Measurements from ENCODE around the gene PPP2CA. TPM values are rescaled to one million over a fixed set of nuclear protein-coding genes. Genes with fewer than 3 reads are reported as not detected.

The PPP2CA gene
- total RNA-seq, 1 experiment from 2014 or later, result 178 TPM

- H3K36me3 Mint-ChIP-seq, result peaks cover 19% of the 10 kb centered on the region
- peak; percentile 86 for TF ChIP-seq FOXP1 (CRISPR knock-in tag; IDR thresholded peaks at IDR 0.05; ENCODE audit: borderline replicate concordance)
- TF ChIP-seq, protein P1, sequence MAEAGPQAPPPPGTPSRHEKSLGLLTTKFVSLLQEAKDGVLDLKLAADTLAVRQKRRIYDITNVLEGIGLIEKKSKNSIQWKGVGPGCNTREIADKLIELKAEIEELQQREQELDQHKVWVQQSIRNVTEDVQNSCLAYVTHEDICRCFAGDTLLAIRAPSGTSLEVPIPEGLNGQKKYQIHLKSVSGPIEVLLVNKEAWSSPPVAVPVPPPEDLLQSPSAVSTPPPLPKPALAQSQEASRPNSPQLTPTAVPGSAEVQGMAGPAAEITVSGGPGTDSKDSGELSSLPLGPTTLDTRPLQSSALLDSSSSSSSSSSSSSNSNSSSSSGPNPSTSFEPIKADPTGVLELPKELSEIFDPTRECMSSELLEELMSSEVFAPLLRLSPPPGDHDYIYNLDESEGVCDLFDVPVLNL (CRISPR knock-in tag; IDR thresholded peaks at IDR 0.05; ENCODE audit: borderline replicate concordance, low read depth), result no peak
- TF ChIP-seq, protein P2, sequence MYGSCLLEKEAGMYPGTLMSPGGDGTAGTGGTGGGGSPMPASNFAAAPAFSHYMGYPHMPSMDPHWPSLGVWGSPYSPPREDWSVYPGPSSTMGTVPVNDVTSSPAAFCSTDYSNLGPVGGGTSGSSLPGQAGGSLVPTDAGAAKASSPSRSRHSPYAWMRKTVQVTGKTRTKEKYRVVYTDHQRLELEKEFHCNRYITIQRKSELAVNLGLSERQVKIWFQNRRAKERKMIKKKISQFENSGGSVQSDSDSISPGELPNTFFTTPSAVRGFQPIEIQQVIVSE (CRISPR knock-in tag; IDR thresholded peaks at IDR 0.05; ENCODE audit: borderline replicate concordance), result no peak
- no peak for TF ChIP-seq ZNF263 (CRISPR knock-in tag; IDR thresholded peaks at IDR 0.05; ENCODE audit: low read depth)
- peak; percentile 85 for TF ChIP-seq CREM (CRISPR knock-in tag; IDR thresholded peaks at IDR 0.05)
- peak; percentile 88 for TF ChIP-seq TEAD1 (CRISPR knock-in tag; IDR thresholded peaks at IDR 0.05)
- TF ChIP-seq ZNF416 (CRISPR knock-in tag; IDR thresholded peaks at IDR 0.05), result no peak
- no peak for TF ChIP-seq ZNF281 (CRISPR knock-in tag; IDR thresholded peaks at IDR 0.05)
- TF ChIP-seq MLX (CRISPR knock-in tag; IDR thresholded peaks at IDR 0.05), result no peak
- TF ChIP-seq E2F1 (CRISPR knock-in tag; IDR thresholded peaks at IDR 0.05), result no peak
- TF ChIP-seq NFYB (CRISPR knock-in tag; conservative IDR thresholded peaks at IDR 0.05; ENCODE audit: low read depth), result no peak
- TF ChIP-seq, protein P3, sequence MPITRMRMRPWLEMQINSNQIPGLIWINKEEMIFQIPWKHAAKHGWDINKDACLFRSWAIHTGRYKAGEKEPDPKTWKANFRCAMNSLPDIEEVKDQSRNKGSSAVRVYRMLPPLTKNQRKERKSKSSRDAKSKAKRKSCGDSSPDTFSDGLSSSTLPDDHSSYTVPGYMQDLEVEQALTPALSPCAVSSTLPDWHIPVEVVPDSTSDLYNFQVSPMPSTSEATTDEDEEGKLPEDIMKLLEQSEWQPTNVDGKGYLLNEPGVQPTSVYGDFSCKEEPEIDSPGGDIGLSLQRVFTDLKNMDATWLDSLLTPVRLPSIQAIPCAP (CRISPR knock-in tag; IDR thresholded peaks at IDR 0.05), result 0 out of 2 replicates have a peak, but pooled peaks have one; percentile 54
- no peak for TF ChIP-seq EMX1 (CRISPR knock-in tag; IDR thresholded peaks at IDR 0.05)
- TF ChIP-seq NR3C1 (CRISPR knock-in tag; conservative IDR thresholded peaks at IDR 0.05; ENCODE audit: low read depth), result no peak
- TF ChIP-seq TCF7 (CRISPR knock-in tag; IDR thresholded peaks at IDR 0.05; ENCODE audit: low read depth), result no peak
- 0 out of 2 replicates have a peak, but pooled peaks have one; percentile 61 for TF ChIP-seq MYBL2 (CRISPR knock-in tag; IDR thresholded peaks at IDR 0.05)
- TF ChIP-seq RORB (CRISPR knock-in tag; IDR thresholded peaks at IDR 0.05), result 0 out of 2 replicates have a peak, but pooled peaks have one; percentile 10
- TF ChIP-seq ZBTB21 (CRISPR knock-in tag; IDR thresholded peaks at IDR 0.05; ENCODE audit: borderline replicate concordance), result no peak
- no peak for TF ChIP-seq ZSCAN18 (CRISPR knock-in tag; IDR thresholded peaks at IDR 0.05)
- TF ChIP-seq, protein P4, sequence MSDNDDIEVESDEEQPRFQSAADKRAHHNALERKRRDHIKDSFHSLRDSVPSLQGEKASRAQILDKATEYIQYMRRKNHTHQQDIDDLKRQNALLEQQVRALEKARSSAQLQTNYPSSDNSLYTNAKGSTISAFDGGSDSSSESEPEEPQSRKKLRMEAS (CRISPR knock-in tag; IDR thresholded peaks at IDR 0.05), result peak; percentile 82
- no peak for TF ChIP-seq AR (CRISPR knock-in tag; IDR thresholded peaks at IDR 0.05)
- TF ChIP-seq HMGXB4 (CRISPR knock-in tag; IDR thresholded peaks at IDR 0.05), result peak; percentile 98
These were observed 49.1 kb downstream of the PPP2CA start, which contains the start of gene SKP1 for GRCh38 chr5:134176511-134177368. Gene SKP1 (minus strand): TSS chr5:134176950. CDS start chr5:134174022, 2,928 bp downstream.

More at GRCh38 chr5:134176511-134177368, 49.1 kb downstream of the PPP2CA start, which contains the start of gene SKP1:
- Mint-ChIP-seq H3K27ac (peak within 1 kb of the TSS; percentile 98), H3K4me3 (peak within 1 kb of the TSS; percentile 93), H3K9me3 (no peaks in the 10 kb centered on the region), H3K27me3 (ENCODE audit: low read depth) (no peaks in the 10 kb centered on the region), H3K4me1 (peaks cover 15% of the 10 kb centered on the region)
- POLR2A ChIA-PET, result interaction anchor here (0.6 to 2.7 kb wide), 10 partner anchors 9 to 581 kb away, joined by 3 to 26 read pairs (median 3); partner anchors contain the start of genes DDX46 and PPP2CA
- CTCF ChIA-PET, result interaction anchor here (0.9 to 1.4 kb wide), 6 partner anchors 36 to 180 kb away, joined by 3 to 6 read pairs (median 4); no protein-coding TSS in a partner anchor
- ATAC-seq, result peak; percentile 80
- peak; percentile 78 for DNase-seq (ENCODE audit: low spot score)

All from WTC11 (cell line).